Suprapubic skin (tissue), 4 donors: ENCODE data around the gene IER3. TPM values are rescaled to one million over a fixed set of nuclear protein-coding genes. Genes with fewer than 3 reads are reported as not detected.
"Not testable (repeated sequence)": the region's sequence is repeated elsewhere in the genome, so short reads cannot be mapped to it uniquely, and the experiment has no call there.

Source experiments
- DNase-seq, 2 donors: peaks; one replicate each; pipeline ENCODE4 v3.0.0-alpha.2; 2019; ENCODE audit warnings: low spot score in 2 of 2
- H3K27ac ChIP-seq: fragments of 200-600 bp; sonication (generic); one replicate; pipeline ENCODE4 v1.5.1; 2019
- H3K27me3 ChIP-seq: fragments of 200-600 bp; sonication (generic); one replicate; pipeline ENCODE4 v1.5.1; 2019
- H3K36me3 ChIP-seq: fragments of 200-600 bp; sonication (generic); one replicate; pipeline ENCODE4 v1.5.1; 2019
- H3K4me1 ChIP-seq: fragments of 200-600 bp; sonication (generic); one replicate; pipeline ENCODE4 v1.5.1; 2019
- H3K4me3 ChIP-seq: fragments of 200-600 bp; sonication (generic); one replicate; pipeline ENCODE4 v1.5.1; 2019; ENCODE audit warnings: mild to moderate bottlenecking
- H3K9me3 ChIP-seq: fragments of 200-600 bp; sonication (generic); one replicate; pipeline ENCODE4 v1.5.1; 2019
- EP300 ChIP-seq: sonication (generic); formaldehyde crosslinking; IDR thresholded peaks from one replicate; pipeline ENCODE4 v1.6.1; 2017; ENCODE audit warnings: antibody characterized with exemption
- POLR2A ChIP-seq, 2 donors: fragments of 450-650 bp; IDR thresholded peaks; one replicate each; pipeline ENCODE4 v1.6.1; 2017; ENCODE audit warnings: antibody characterized with exemption in 2 of 2, mild to moderate bottlenecking in 2 of 2, moderate library complexity in 2 of 2
- POLR2AphosphoS5 ChIP-seq, 3 donors: sonication (generic); formaldehyde crosslinking; IDR thresholded peaks; one replicate each; pipeline ENCODE4 v1.6.1; 2017; ENCODE audit warnings: antibody characterized with exemption in 3 of 3
- WGBS: methylation state at CpG from one replicate; pipeline ENCODE4 v1.1.5; 2018; 5-methylcytosine and 5-hydroxymethylcytosine counted together
- total RNA-seq, 4 donors: library from RNA; depleted of rRNA; stranded (reverse); fragments of >200 nt; gene quantifications; one replicate each; pipeline ENCODE4 v1.1.0, GENCODE V29; 2016
- TF ChIP-seq, protein P1 (sequence below), 2 donors: fragments of 200-600 bp in 1 of 2; fragments of 450-650 bp in 1 of 2; sonication (generic) in 1 of 2; IDR thresholded peaks; one replicate each; pipeline ENCODE4 v1.5.1; 2016 to 2019; ENCODE audit warnings: antibody characterized with exemption in 2 of 2, mild to moderate bottlenecking in 1 of 2, moderate library complexity in 1 of 2

The IER3 gene
- total RNA-seq, 4 donors from 2014 or later = 22.0 to 86.2 (median 45.8) TPM

DNA sequence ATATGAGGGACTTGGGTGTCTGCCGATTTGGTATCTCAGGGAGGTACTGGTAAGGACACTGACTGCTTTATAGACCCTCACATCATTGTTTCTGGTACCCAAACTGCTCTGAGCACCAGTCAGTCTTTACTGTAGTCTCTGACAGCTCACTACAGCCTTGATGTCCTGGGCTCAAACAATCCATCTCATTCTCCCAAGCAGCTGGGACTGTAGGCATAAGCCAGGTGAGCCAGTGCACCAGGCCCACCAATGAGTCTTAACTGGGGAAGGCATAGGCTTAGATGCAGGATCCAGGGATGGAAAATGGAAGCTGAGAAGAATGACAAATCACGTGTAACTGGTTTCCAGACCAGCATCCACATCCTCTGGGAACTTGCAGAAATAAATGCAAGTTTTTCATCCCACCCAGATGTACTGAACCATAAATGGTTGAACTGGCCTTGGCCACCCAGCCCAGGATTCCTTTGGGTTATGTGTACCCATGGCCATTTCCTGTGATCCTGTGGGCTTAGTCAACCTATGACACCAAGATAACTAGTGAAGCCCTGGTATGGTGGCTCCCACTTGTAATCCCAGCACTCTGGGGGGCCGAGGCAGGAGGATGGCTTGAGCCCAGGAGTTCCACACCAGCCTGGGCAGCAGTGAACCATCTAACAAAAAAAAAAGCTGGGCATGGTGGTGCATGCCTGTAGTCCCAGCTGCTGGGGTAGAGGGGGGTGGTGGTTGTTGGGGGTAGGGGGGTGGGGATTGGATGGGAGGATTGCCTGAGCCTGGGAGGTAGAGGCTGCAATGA, 18.4 kb downstream of the IER3 start:
- DNase-seq = no peak
- peaks cover 61% of the 10 kb centered on the region for H3K4me1 ChIP-seq
- peaks cover 78% of the 10 kb centered on the region for H3K36me3 ChIP-seq
- H3K27ac ChIP-seq = no peak overlapping the region
- no peaks in the 10 kb centered on the region for H3K9me3 ChIP-seq
- no peaks in the 10 kb centered on the region for H3K27me3 ChIP-seq
- H3K4me3 ChIP-seq = no peak overlapping the region
- WGBS = 64% methylated on average over 3 of the region's 3 CpGs
- no peak for TF ChIP-seq EP300
- TF ChIP-seq, protein P1, sequence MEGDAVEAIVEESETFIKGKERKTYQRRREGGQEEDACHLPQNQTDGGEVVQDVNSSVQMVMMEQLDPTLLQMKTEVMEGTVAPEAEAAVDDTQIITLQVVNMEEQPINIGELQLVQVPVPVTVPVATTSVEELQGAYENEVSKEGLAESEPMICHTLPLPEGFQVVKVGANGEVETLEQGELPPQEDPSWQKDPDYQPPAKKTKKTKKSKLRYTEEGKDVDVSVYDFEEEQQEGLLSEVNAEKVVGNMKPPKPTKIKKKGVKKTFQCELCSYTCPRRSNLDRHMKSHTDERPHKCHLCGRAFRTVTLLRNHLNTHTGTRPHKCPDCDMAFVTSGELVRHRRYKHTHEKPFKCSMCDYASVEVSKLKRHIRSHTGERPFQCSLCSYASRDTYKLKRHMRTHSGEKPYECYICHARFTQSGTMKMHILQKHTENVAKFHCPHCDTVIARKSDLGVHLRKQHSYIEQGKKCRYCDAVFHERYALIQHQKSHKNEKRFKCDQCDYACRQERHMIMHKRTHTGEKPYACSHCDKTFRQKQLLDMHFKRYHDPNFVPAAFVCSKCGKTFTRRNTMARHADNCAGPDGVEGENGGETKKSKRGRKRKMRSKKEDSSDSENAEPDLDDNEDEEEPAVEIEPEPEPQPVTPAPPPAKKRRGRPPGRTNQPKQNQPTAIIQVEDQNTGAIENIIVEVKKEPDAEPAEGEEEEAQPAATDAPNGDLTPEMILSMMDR (IDR thresholded peaks at IDR 0.05) = no peak
- no peak for TF ChIP-seq POLR2AphosphoS5 (IDR thresholded peaks at IDR 0.05)
- no peak for TF ChIP-seq POLR2A (IDR thresholded peaks at IDR 0.05)

DNA sequence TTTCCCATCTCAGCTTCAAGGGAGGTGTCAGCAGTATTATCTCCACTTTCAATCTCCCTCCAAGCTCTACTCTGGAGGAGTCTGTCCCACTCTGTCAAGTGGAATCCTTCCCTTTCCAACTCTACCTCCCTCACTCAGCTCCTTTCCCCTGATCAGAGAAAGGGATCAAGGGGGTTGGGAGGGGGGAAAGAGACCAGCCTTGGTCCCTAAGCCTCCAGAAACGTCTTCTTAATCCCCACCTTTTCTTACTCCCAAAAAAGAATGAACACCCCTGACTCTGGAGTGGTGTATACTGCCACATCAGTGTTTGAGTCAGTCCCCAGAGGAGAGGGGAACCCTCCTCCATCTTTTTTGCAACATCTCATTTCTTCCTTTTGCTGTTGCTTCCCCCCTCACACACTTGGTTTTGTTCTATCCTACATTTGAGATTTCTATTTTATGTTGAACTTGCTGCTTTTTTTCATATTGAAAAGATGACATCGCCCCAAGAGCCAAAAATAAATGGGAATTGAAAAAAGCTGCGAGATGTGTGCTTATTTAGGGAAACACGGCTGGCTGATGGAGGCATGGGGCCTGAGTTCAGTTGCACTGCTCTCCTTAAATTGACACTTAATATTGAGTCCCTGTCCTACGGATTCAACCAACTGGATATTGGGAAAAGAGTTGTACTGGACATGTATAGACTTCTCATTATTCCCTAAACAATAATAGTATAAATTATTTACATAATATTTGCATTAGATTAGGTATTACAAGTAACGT, 19.3 kb downstream of the IER3 start:
- no peak for DNase-seq
- Histone ChIP-seq H3K4me1 (peaks cover 53% of the 10 kb centered on the region), H3K9me3 (no peaks in the 10 kb centered on the region), H3K27me3 (no peaks in the 10 kb centered on the region), H3K27ac (no peak overlapping the region), H3K36me3 (peaks cover 70% of the 10 kb centered on the region), H3K4me3 (no peak overlapping the region)
- 38% methylated on average over 6 of the region's 6 CpGs for WGBS
- TF ChIP-seq POLR2AphosphoS5 (IDR thresholded peaks at IDR 0.05) (no peak), EP300 (no peak), POLR2A (IDR thresholded peaks at IDR 0.05) (no peak)
- TF ChIP-seq, protein P1 (IDR thresholded peaks at IDR 0.05) = no peak

DNA sequence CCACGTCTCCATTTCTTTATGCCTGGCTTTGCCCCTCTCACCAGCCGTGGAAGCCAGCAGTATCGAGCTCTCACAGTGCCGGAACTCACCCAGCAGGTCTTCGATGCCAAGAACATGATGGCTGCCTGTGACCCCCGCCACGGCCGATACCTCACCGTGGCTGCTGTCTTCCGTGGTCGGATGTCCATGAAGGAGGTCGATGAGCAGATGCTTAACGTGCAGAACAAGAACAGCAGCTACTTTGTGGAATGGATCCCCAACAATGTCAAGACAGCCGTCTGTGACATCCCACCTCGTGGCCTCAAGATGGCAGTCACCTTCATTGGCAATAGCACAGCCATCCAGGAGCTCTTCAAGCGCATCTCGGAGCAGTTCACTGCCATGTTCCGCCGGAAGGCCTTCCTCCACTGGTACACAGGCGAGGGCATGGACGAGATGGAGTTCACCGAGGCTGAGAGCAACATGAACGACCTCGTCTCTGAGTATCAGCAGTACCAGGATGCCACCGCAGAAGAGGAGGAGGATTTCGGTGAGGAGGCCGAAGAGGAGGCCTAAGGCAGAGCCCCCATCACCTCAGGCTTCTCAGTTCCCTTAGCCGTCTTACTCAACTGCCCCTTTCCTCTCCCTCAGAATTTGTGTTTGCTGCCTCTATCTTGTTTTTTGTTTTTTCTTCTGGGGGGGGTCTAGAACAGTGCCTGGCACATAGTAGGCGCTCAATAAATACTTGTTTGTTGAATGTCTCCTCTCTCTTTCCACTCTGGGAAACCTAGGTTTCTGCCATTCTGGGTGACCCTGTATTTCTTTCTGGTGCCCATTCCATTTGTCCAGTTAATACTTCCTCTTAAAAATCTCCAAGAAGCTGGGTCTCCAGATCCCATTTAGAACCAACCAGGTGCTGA, 20.3 kb downstream of the IER3 start:
- H3K4me3 ChIP-seq, H3K27ac ChIP-seq, DNase-seq, H3K9me3 ChIP-seq, H3K27me3 ChIP-seq: not testable (repeated sequence)
- Histone ChIP-seq H3K36me3 (peaks cover 60% of the 10 kb centered on the region), H3K4me1 (peaks cover 59% of the 10 kb centered on the region)
- 54% methylated on average over 19 of the region's 29 CpGs for WGBS

DNA sequence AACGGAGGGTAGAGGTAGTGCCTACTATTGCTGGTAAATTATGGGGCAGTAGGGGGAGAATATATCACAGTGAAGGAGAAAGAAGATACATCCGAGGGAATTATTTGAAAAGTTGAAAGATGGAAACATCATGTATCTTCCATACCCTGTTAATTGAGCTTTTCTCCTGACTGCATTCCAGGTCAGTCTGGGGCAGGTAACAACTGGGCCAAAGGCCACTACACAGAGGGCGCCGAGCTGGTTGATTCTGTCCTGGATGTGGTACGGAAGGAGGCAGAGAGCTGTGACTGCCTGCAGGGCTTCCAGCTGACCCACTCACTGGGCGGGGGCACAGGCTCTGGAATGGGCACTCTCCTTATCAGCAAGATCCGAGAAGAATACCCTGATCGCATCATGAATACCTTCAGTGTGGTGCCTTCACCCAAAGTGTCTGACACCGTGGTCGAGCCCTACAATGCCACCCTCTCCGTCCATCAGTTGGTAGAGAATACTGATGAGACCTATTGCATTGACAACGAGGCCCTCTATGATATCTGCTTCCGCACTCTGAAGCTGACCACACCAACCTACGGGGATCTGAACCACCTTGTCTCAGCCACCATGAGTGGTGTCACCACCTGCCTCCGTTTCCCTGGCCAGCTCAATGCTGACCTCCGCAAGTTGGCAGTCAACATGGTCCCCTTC, 21.0 kb downstream of the IER3 start:
- not testable (repeated sequence) for H3K27me3 ChIP-seq, H3K4me3 ChIP-seq, H3K9me3 ChIP-seq, H3K27ac ChIP-seq, DNase-seq
- Histone ChIP-seq H3K36me3 (peaks cover 52% of the 10 kb centered on the region), H3K4me1 (peaks cover 67% of the 10 kb centered on the region)
- WGBS = 43% methylated on average over 13 of the region's 16 CpGs

DNA sequence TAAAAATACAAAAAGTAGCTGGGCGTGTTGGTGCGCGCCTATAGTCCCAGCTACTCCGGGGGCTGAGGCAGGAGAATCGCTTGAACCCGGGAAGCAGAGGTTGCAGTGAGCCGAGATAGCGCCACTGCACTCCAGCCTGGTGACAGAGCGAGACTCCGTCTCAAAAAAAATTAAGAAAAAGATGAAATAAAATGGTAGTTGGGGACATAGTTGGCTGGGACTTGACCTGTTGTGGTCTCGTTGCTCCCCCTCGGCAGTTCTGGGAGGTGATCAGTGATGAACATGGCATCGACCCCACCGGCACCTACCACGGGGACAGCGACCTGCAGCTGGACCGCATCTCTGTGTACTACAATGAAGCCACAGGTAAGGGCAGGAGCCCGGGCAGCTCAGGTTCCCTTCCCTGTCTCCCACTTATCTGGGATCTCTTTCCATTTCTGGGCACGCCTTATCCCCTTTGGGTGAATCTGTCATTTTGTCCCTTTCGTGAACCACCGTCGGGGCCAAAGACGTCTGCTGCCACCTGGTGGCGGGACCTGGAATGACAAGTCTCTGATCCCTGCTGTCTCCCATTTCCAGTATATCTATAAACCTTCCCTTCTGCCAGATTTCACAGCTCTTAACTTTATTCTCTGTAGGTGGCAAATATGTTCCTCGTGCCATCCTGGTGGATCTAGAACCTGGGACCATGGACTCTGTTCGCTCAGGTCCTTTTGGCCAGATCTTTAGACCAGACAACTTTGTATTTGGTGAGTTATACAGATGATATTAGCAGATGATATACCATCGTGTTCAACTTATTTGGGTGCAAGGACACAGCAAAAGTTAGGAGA, 21.9 kb downstream of the IER3 start:
- peak overlapping the region; percentile 96 for H3K27ac ChIP-seq
- DNase-seq = peak; percentile 91 to 92
- TF ChIP-seq POLR2AphosphoS5 (IDR thresholded peaks at IDR 0.05) (peak in 2 of 3 donors; percentile 49 to 52), EP300 (no peak)
- TF ChIP-seq, protein P1 (IDR thresholded peaks at IDR 0.05) = peak; percentile 91 to 99
- H3K4me3 ChIP-seq = peak overlapping the region; percentile 91
- H3K4me1 ChIP-seq = peaks cover 68% of the 10 kb centered on the region
- 6% methylated on average over 27 of the region's 27 CpGs for WGBS
- no peaks in the 10 kb centered on the region for H3K9me3 ChIP-seq
- H3K27me3 ChIP-seq = no peaks in the 10 kb centered on the region
- peaks cover 44% of the 10 kb centered on the region for H3K36me3 ChIP-seq

DNA sequence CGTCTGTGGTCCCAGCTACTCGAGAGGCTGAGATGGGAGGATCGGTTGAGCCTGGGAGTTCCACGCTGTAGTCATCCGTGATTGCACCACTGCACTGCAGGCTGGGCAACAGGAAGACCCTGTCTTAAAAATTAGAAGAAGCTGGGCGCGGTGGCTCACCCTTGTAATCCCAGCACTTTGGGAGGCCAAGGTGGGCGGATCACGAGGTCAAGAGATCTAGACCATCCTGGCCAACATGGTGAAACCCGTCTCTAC, 22.4 kb downstream of the IER3 start:
- peak; percentile 87 for DNase-seq

More for the DNA sequence above, 22.4 kb downstream of the IER3 start:
- Histone ChIP-seq H3K4me3 (peak overlapping the region; percentile 91), H3K4me1 (peaks cover 63% of the 10 kb centered on the region), H3K36me3 (peaks cover 39% of the 10 kb centered on the region), H3K27ac (peak overlapping the region; percentile 96)
- 3% methylated on average over 10 of the region's 10 CpGs for WGBS
- not testable (repeated sequence) for H3K27me3 ChIP-seq, H3K9me3 ChIP-seq
